Vagina (tissue), 2 donors: ENCODE results near the gene DLG2.

Source experiments
- CTCF ChIP-seq, 3 experiments: fragments of 450-650 bp in 2 of 3; fragments of 200-600 bp in 1 of 3; sonication (generic) in 1 of 3; IDR thresholded peaks; one replicate each; pipeline ENCODE4 v1.5.1; 2017 to 2019; ENCODE audit warnings: antibody characterized with exemption in 3 of 3, mild to moderate bottlenecking in 2 of 3, moderate library complexity in 2 of 3
- POLR2A ChIP-seq, 2 donors: fragments of 450-650 bp; IDR thresholded peaks; one replicate each; pipeline ENCODE4 v1.6.1; 2017; ENCODE audit warnings: antibody characterized with exemption in 2 of 2, mild to moderate bottlenecking in 2 of 2, moderate library complexity in 2 of 2
- POLR2AphosphoS5 ChIP-seq, 2 donors: sonication (generic); formaldehyde crosslinking; IDR thresholded peaks; one replicate each; pipeline ENCODE4 v1.9.0; 2017; ENCODE audit warnings: antibody characterized with exemption in 2 of 2, mild to moderate bottlenecking in 2 of 2, low read depth in 1 of 2; ENCODE audit not compliant: insufficient read depth in 1 of 2

GRCh38 chr11:85407648-85408047, 219.5 kb downstream of the DLG2 start:
- TF ChIP-seq POLR2A (IDR thresholded peaks at IDR 0.05) (no peak), CTCF (IDR thresholded peaks at IDR 0.05) (no peak), POLR2AphosphoS5 (IDR thresholded peaks at IDR 0.05; ENCODE audit: insufficient read depth in 1 of 2, low read depth in 1 of 2) (no peak)
